GM12878 (cell line): ENCODE results near the gene UBE2L5. TPM values are rescaled to one million over a fixed set of nuclear protein-coding genes. Genes with fewer than 3 reads are reported as not detected.

Experiments
- ATAC-seq: fragments of 200-7000 bp; cut with Tn5 transposase; 3 replicates; pipeline ENCODE4 v1.9.1; 2020; ENCODE audit warnings: mild to moderate bottlenecking, moderate library complexity
- BruUV-seq: library from RNA; stranded (reverse); fragments of 400-500 nt; replicated peaks from 2 replicates; lab custom pipeline; 2021; lab: Mats Ljungman, UMichigan
- CTCF ChIA-PET: fragments of 300-600 bp; sonication (Branson Sonifier 250); formaldehyde crosslinking; extraction: SDS; loops from one replicate; lab custom pipeline; 2021; ENCODE audit warnings: inconsistent platforms; lab: Yijun Ruan, JAX
- POLR2A ChIA-PET: fragments of 350-600 bp; formaldehyde crosslinking; extraction: SDS; loops from one replicate; lab custom pipeline; 2021; ENCODE audit warnings: inconsistent platforms; lab: Charles Lee
- RAD21 ChIA-PET: fragments of 300-600 bp; sonication (Branson Sonifier 250); formaldehyde crosslinking; loops from one replicate; lab custom pipeline; 2023; ENCODE audit warnings: antibody characterized with exemption; ENCODE audit not compliant: unreplicated experiment; lab: Charles Lee
- SMC1A ChIA-PET: fragments of 300-600 bp; sonication (Branson Sonifier 250); formaldehyde crosslinking; loops from one replicate; lab custom pipeline; 2023; ENCODE audit not compliant: unreplicated experiment, uncharacterized antibody; lab: Charles Lee
- DNase-seq: peaks from one replicate; pipeline ENCODE4 v3.0.0-alpha.2; 2011; ENCODE audit warnings: low read depth, low spot score
- FAIRE-seq: peaks from 3 replicates; lab custom pipeline; 2011; peaks lifted over from hg19 to GRCh38; lab: Jason Lieb, UNC
- H2AFZ ChIP-seq: 2 replicates; pipeline ENCODE4 v1.6.0; 2011; ENCODE audit warnings: low read depth, low read length, control low read depth; ENCODE audit not compliant: control insufficient read depth
- H3K27ac ChIP-seq: 2 replicates; pipeline ENCODE4 v1.5.1; 2011; ENCODE audit warnings: control low read depth; ENCODE audit not compliant: control insufficient read depth, insufficient read depth
- H3K27me3 ChIP-seq, 2 experiments: replicated peaks in 1 of 2; 2 replicates each; pipeline versions ENCODE4 v1.6.0 to v1.6.1; 2011; ENCODE audit warnings: low read length in 1 of 2; ENCODE audit not compliant: control insufficient read depth in 2 of 2, insufficient read depth in 2 of 2
- H3K36me3 ChIP-seq, 2 experiments: 2 replicates each; pipeline ENCODE4 v1.5.1; 2011; ENCODE audit warnings: low read length in 1 of 2; ENCODE audit not compliant: control insufficient read depth in 2 of 2, insufficient read depth in 2 of 2
- H3K4me1 ChIP-seq: 2 replicates; pipeline ENCODE4 v1.6.1; 2011; ENCODE audit warnings: mild to moderate bottlenecking, low read length, moderate library complexity, mixed read lengths; ENCODE audit not compliant: control insufficient read depth, insufficient read depth
- H3K4me2 ChIP-seq: 2 replicates; pipeline ENCODE4 v1.6.0; 2011; ENCODE audit warnings: control low read depth; ENCODE audit not compliant: control insufficient read depth, insufficient read depth
- H3K4me3 ChIP-seq: fragments of 200-600 bp; sonication (generic); 2 replicates; pipeline ENCODE4 v1.5.1; 2016
- H3K79me2 ChIP-seq: 2 replicates; pipeline ENCODE4 v1.6.0; 2011; ENCODE audit warnings: low read length; ENCODE audit not compliant: control insufficient read depth, insufficient read depth
- H3K9ac ChIP-seq: 2 replicates; pipeline ENCODE4 v1.8.0; 2011; ENCODE audit warnings: low read length, control low read depth, mixed read lengths; ENCODE audit not compliant: control insufficient read depth, insufficient read depth
- H3K9me3 ChIP-seq: replicated peaks from 3 replicates; pipeline ENCODE4 v1.5.1; 2011; ENCODE audit warnings: mild to moderate bottlenecking, low read length; ENCODE audit not compliant: control insufficient read depth, insufficient read depth
- H4K20me1 ChIP-seq: 2 replicates; pipeline ENCODE4 v1.6.0; 2011; ENCODE audit not compliant: control insufficient read depth, insufficient read depth
- BHLHE40 ChIP-seq, 2 experiments: fragments of 450-650 bp in 1 of 2; IDR thresholded peaks; 2 replicates each; pipeline ENCODE4 v1.6.1; 2011 to 2017; ENCODE audit warnings: low read depth in 2 of 2, borderline replicate concordance in 1 of 2, improper control_type of control experiment in 1 of 2, low read length in 1 of 2, mild to moderate bottlenecking in 1 of 2
- CHD2 ChIP-seq: IDR thresholded peaks from 2 replicates; pipeline ENCODE4 v1.6.1; 2011; ENCODE audit warnings: low read depth, low read length, improper control_type of control experiment, borderline replicate concordance
- CTCF ChIP-seq, 3 experiments: IDR thresholded peaks in 2 of 3; conservative IDR thresholded peaks in 1 of 3; 2 replicates each; pipeline ENCODE4 v1.5.1; 2011; ENCODE audit warnings: low read depth in 3 of 3, low read length in 3 of 3, mild to moderate bottlenecking in 3 of 3, control low read depth in 2 of 3, moderate library complexity in 2 of 3, inconsistent platforms in 1 of 3, mixed read lengths in 1 of 3; ENCODE audit not compliant: control insufficient read depth in 2 of 3, insufficient read depth in 1 of 3; ENCODE audit errors: extremely low read depth in 1 of 3
- DPF2 ChIP-seq: fragments of 450-650 bp; IDR thresholded peaks from 2 replicates; pipeline ENCODE4 v1.6.1; 2017; ENCODE audit warnings: mild to moderate bottlenecking
- GABPA ChIP-seq: IDR thresholded peaks from 2 replicates; pipeline ENCODE4 v1.6.1; 2014; ENCODE audit warnings: antibody characterized with exemption, low read depth, mild to moderate bottlenecking, inconsistent platforms
- HSF1 ChIP-seq: fragments of 150-350 bp; IDR thresholded peaks from 2 replicates; pipeline ENCODE4 v1.6.1; 2014; ENCODE audit warnings: mild to moderate bottlenecking, low read depth, low read length
- IKZF1 ChIP-seq: fragments of 450-650 bp; conservative IDR thresholded peaks from 2 replicates; pipeline ENCODE4 v1.6.1; 2017; ENCODE audit warnings: antibody characterized with exemption, mild to moderate bottlenecking
- IKZF2 ChIP-seq, 2 experiments: fragments of 450-650 bp; IDR thresholded peaks; 2 replicates each; pipeline ENCODE4 v1.6.1; 2017; ENCODE audit warnings: mild to moderate bottlenecking in 2 of 2, moderate library complexity in 2 of 2
- LARP7 ChIP-seq: fragments of 450-650 bp; IDR thresholded peaks from 2 replicates; pipeline ENCODE4 v1.6.1; 2017; ENCODE audit warnings: mild to moderate bottlenecking
- SMC3 ChIP-seq: IDR thresholded peaks from 2 replicates; pipeline ENCODE4 v1.6.1; 2011; ENCODE audit warnings: low read length, improper control_type of control experiment, borderline replicate concordance
- STAT1 ChIP-seq: fragments of 450-650 bp; conservative IDR thresholded peaks from 2 replicates; pipeline ENCODE4 v1.6.1; 2014; ENCODE audit warnings: antibody characterized with exemption, mild to moderate bottlenecking
- TCF7 ChIP-seq: IDR thresholded peaks from 2 replicates; pipeline ENCODE4 v1.6.1; 2014; ENCODE audit warnings: antibody characterized with exemption, borderline replicate concordance
- ZNF274 ChIP-seq: IDR thresholded peaks from one replicate; pipeline ENCODE4 v1.8.0; 2011; ENCODE audit not compliant: insufficient read length, insufficient read depth
- ZNF687 ChIP-seq: fragments of 450-650 bp; IDR thresholded peaks from 2 replicates; pipeline ENCODE4 v1.6.1; 2017; ENCODE audit warnings: mild to moderate bottlenecking, moderate library complexity
- WGBS: methylation state at CpG from one replicate; pipeline ENCODE4 v1.1.6; 2016; ENCODE audit warnings: low lambda C conversion rate; ENCODE audit not compliant: insufficient replicate concordance, insufficient coverage; ENCODE audit errors: missing lambda C conversion rate; 5-methylcytosine and 5-hydroxymethylcytosine counted together
- in situ Hi-C: fragments of 300-500 bp; cut with MboI; formaldehyde crosslinking; loops from 9 replicates; pipeline ENCODE4 v1.14.3; 2018; ENCODE audit warnings: mixed read lengths
- intact Hi-C: fragments of 100-400 bp; cut with micrococcal nuclease; formaldehyde crosslinking; loops from one replicate; pipeline ENCODE4 v1.14.2; 2022; ENCODE audit not compliant: unreplicated experiment
- polyA plus RNA-seq, 11 experiments: library from polyadenylated mRNA; depleted of rRNA in 4 of 11; unstranded in 6 of 11; stranded (reverse) in 5 of 11; fragments of >200 nt; fragmentation: Nextera tagmentation in 4 of 11; fragmentation: Illumina TruSeq in 1 of 11; extraction: Ambion mirVana in 4 of 11; extraction: Trizol in 1 of 11; gene quantifications; 1 replicate in 1 of 11; 2 replicates in 10 of 11; pipeline versions ENCODE4 v1.2.1 to v1.2.3, GENCODE V29; 2011 to 2016; ENCODE audit warnings: inconsistent platforms in 2 of 11, missing spikeins in 2 of 11, low read depth in 1 of 11
- total RNA-seq, 4 experiments: library from RNA; depleted of rRNA in 3 of 4; stranded (reverse); fragments of >200 nt in 3 of 4; fragmentation: Illumina TruSeq in 1 of 4; extraction: Trizol in 1 of 4; gene quantifications; 2 replicates each; pipeline versions ENCODE4 v1.2.1 to v1.2.3, GENCODE V29; 2013 to 2021

UBE2L5 gene
- total and polyA plus RNA-seq, 10 of the 15 experiments (the other 5 are each of a cell fraction or from before 2014, with no cell fraction given) = 0.03 to 1.1 (median 0.19) TPM; not detected in 2

- peaks cover 6% of the 10 kb centered on the region for H3K4me1 ChIP-seq
- FAIRE-seq (no peak), ATAC-seq (peak; percentile 71), DNase-seq (no peak)
- SMC1A ChIA-PET = interaction anchor here (0.7 to 6.9 kb wide), 12 partner anchors 8 to 49 kb away, joined by 3 to 73 read pairs (median 4); no protein-coding TSS in a partner anchor
- RAD21 ChIA-PET = interaction anchor here (0.8 to 2.2 kb wide), 14 partner anchors 8 to 289 kb away, joined by 3 to 31 read pairs (median 6); no protein-coding TSS in a partner anchor
- peak overlapping the region; percentile 95 for H3K4me2 ChIP-seq
- H3K9me3 ChIP-seq = no peaks in the 10 kb centered on the region
- no peaks in the 10 kb centered on the region for H3K36me3 ChIP-seq
- H2AFZ ChIP-seq = peak overlapping the region; percentile 71
- H3K27me3 ChIP-seq = no peaks in the 10 kb centered on the region
- H3K79me2 ChIP-seq = no peaks in the 10 kb centered on the region
- WGBS = 13% methylated on average over 35 of the region's 53 CpGs
- CTCF ChIA-PET = interaction anchor here (0.9 to 1.7 kb wide), 3 partner anchors 12 to 289 kb away, joined by 3 to 7 read pairs (median 4); no protein-coding TSS in a partner anchor
- H3K4me3 ChIP-seq = peak overlapping the region; percentile 69
- H4K20me1 ChIP-seq = no peaks in the 10 kb centered on the region
- BruUV-seq = TSS peak; percentile 88
- POLR2A ChIA-PET = interaction anchor here (0.8 to 1.7 kb wide), 13 partner anchors 8 to 50 kb away, joined by 3 to 12 read pairs (median 4); partner anchors contain the start of gene HMGB1
- intact Hi-C loops = loop anchor here (2.0 kb wide), 2 partner anchors 19 to 43 kb away; partner anchors contain the start of gene HMGB1
- peak overlapping the region; percentile 50 for H3K27ac ChIP-seq
- peak overlapping the region; percentile 58 for H3K9ac ChIP-seq
- in situ Hi-C loops = no loop called here
- TF ChIP-seq IKZF2 (IDR thresholded peaks at IDR 0.05) = peak in 1 of 2 experiments; percentile 33; a peak in 3 of 4 replicates
- no peak for TF ChIP-seq TCF7
- 0 out of 2 replicates have a peak, but pooled peaks have one; percentile 28 for TF ChIP-seq CHD2
- TF ChIP-seq CTCF (IDR thresholded peaks at IDR 0.05 in 2 of 3, conservative IDR thresholded peaks at IDR 0.05 in 1 of 3; ENCODE audit: control insufficient read depth in 2 of 3, extremely low read depth in 1 of 3, insufficient read depth in 1 of 3, low read depth in 3 of 3, low read length in 3 of 3) = no peak
- TF ChIP-seq DPF2 = peak; percentile 20; the same call in 1 of the 2 replicates
- peak; percentile 62 for TF ChIP-seq LARP7
- no peak for TF ChIP-seq STAT1
- TF ChIP-seq BHLHE40 (IDR thresholded peaks at IDR 0.05; ENCODE audit: borderline replicate concordance in 1 of 2, low read depth in 2 of 2, low read length in 1 of 2) = peak; percentile 44 to 70; a peak in 2 of 4 replicates
- TF ChIP-seq SMC3 = peak; percentile 11; the same call in 1 of the 2 replicates
- 0 out of 2 replicates have a peak, but pooled peaks have one; percentile 28 for TF ChIP-seq ZNF687
- TF ChIP-seq GABPA = no peak
- peak; percentile 76 for TF ChIP-seq IKZF1
- TF ChIP-seq ZNF274 = no peak
- no peak for TF ChIP-seq HSF1
Observed at GRCh38 chr13:30421093-30422053, 920 bp upstream of the UBE2L5 start.
